ENCODE data around the gene ALKBH8.
A peak's percentile ranks its signal among the peaks of the same experiment; 100 is the strongest.

The ALKBH8 gene

GRCh38 chr11:107565219-107565937 is at the start of gene ALKBH8:
Gene ALKBH8, minus strand, starts transcription at chr11:107565735. Its CDS starts 4,842 bp downstream, at chr11:107560893.
- no peak for DNase-seq (ENCODE audit: low read depth, low spot score)

GRCh38 chr11:107612445-107612844 is 46.9 kb upstream of the ALKBH8 start:
- H3K27ac ChIP-seq, result no peak overlapping the region
- H3K9me3 ChIP-seq (ENCODE audit: low read depth, low read length), result no peaks in the 10 kb centered on the region
- no peak overlapping the region for H3K4me3 ChIP-seq
- TF ChIP-seq EZH2 (IDR thresholded peaks at IDR 0.05) (no peak), FOXP2 (optimal IDR thresholded peaks at IDR 0.05; ENCODE audit: control extremely low read depth, extremely low read length, insufficient read depth) (no peak), POLR2AphosphoS5 (IDR thresholded peaks at IDR 0.05; ENCODE audit: borderline replicate concordance, low read depth, low read length) (no peak)
- DNase-seq (ENCODE audit: low read depth, low spot score), result no peak
- H3K9ac ChIP-seq (ENCODE audit: insufficient read length), result no peak overlapping the region
- H3K36me3 ChIP-seq (ENCODE audit: insufficient read depth, low read length), result no peaks in the 10 kb centered on the region

More at GRCh38 chr11:107565219-107565937, at the start of gene ALKBH8:
- H3K9me3 ChIP-seq (ENCODE audit: low read depth, low read length), result no peaks in the 10 kb centered on the region
- peak within 1 kb of the TSS; percentile 61 for H3K9ac ChIP-seq (ENCODE audit: insufficient read length)
- no peaks in the 10 kb centered on the region for H3K36me3 ChIP-seq (ENCODE audit: insufficient read depth, low read length)
- TF ChIP-seq POLR2AphosphoS5 (IDR thresholded peaks at IDR 0.05; ENCODE audit: borderline replicate concordance, low read depth, low read length) (peak; percentile 71), FOXP2 (optimal IDR thresholded peaks at IDR 0.05; ENCODE audit: control extremely low read depth, extremely low read length, insufficient read depth) (no peak), EZH2 (IDR thresholded peaks at IDR 0.05) (no peak)
- peak within 1 kb of the TSS; percentile 4; the same call in 1 of the 2 replicates for H3K27ac ChIP-seq
- H3K4me3 ChIP-seq, result peak within 1 kb of the TSS; percentile 80

DNA sequence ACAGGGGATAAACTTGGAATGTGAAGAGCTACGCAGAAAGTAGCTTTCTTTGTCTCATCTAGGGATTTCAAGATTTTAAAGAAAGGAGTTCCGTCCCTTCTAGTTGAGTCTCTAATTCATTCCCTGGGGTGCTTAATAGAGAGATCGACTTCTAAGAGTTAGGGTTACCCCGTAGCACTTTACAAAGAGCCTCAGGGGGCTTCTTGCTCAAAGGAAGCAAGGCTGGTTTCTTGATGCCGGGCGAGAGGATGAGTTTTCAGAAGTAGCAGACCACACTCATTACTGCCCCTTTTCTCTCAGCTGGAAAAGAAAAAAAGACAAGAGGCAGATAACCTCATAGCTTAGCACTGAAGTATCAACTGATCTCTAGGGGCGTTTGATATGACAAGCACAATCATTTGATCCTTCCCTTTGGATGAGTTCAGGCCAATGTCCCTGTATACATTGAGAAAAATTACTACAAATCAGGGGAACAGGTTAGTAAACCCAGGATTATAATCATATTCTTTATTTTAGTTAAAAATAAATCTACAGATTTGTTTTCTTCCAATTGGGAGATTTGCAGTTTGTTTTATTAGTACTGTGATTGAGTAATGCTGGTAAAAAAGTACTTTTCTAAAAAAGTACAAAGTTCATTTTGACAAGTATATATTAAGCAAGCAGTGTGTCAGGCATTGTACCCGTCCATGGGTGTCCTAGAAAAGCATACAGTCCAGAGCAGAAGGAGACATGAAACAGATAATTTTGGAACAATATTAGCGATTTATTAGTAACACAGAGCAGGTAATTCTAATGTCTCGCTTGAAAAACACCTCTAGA is 44.1 kb upstream of the ALKBH8 start:
- no peak for DNase-seq (ENCODE audit: low read depth, low spot score)
- no peak for TF ChIP-seq EZH2 (IDR thresholded peaks at IDR 0.05)
- TF ChIP-seq FOXP2 (optimal IDR thresholded peaks at IDR 0.05; ENCODE audit: control extremely low read depth, extremely low read length, insufficient read depth), result no peak
- no peak for TF ChIP-seq POLR2AphosphoS5 (IDR thresholded peaks at IDR 0.05; ENCODE audit: borderline replicate concordance, low read depth, low read length)
- H3K9ac ChIP-seq (ENCODE audit: insufficient read length), result peak overlapping the region; percentile 48
- H3K36me3 ChIP-seq (ENCODE audit: insufficient read depth, low read length), result no peaks in the 10 kb centered on the region
- peak overlapping the region; percentile 39; the same call in 1 of the 2 replicates for H3K27ac ChIP-seq
- H3K4me3 ChIP-seq, result peak overlapping the region; percentile 54
- H3K9me3 ChIP-seq (ENCODE audit: low read depth, low read length), result no peaks in the 10 kb centered on the region

- H3K9me3 ChIP-seq (ENCODE audit: low read depth, low read length), result no peaks in the 10 kb centered on the region
- no peak for DNase-seq (ENCODE audit: low read depth, low spot score)
- H3K9ac ChIP-seq (ENCODE audit: insufficient read length), result no peak overlapping the region
- no peak for TF ChIP-seq EZH2 (IDR thresholded peaks at IDR 0.05)
- no peak for TF ChIP-seq FOXP2 (optimal IDR thresholded peaks at IDR 0.05; ENCODE audit: control extremely low read depth, extremely low read length, insufficient read depth)
- no peak for TF ChIP-seq POLR2AphosphoS5 (IDR thresholded peaks at IDR 0.05; ENCODE audit: borderline replicate concordance, low read depth, low read length)
- no peak overlapping the region for H3K4me3 ChIP-seq
- no peaks in the 10 kb centered on the region for H3K36me3 ChIP-seq (ENCODE audit: insufficient read depth, low read length)
- no peak overlapping the region; the same call in 1 of the 2 replicates for H3K27ac ChIP-seq
Observed at GRCh38 chr11:107608809-107609208, 43.3 kb upstream of the ALKBH8 start.

DNA sequence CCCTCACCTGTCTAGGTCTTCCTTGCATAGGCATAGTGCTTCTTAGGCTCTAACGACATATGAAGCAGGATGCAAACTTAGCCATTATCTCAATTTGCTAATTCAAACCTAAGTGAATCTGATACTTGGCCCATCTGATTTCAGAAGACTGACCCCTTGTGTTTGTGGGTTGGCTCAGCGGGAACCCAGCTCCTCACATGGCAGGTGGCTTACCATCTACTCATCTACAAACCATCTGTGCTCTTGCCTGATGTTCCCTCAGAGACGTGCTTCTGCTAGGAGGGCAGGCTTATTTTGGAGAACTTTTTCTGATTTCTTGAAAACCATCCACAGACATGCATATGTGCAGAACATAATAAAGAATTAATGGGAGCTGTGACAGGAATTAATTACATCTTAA is 40.6 kb upstream of the ALKBH8 start:
- H3K27ac ChIP-seq, result no peak overlapping the region
- no peak overlapping the region for H3K9ac ChIP-seq (ENCODE audit: insufficient read length)
- H3K9me3 ChIP-seq (ENCODE audit: low read depth, low read length), result no peaks in the 10 kb centered on the region
- H3K36me3 ChIP-seq (ENCODE audit: insufficient read depth, low read length), result no peaks in the 10 kb centered on the region
- no peak for TF ChIP-seq EZH2 (IDR thresholded peaks at IDR 0.05)
- no peak overlapping the region for H3K4me3 ChIP-seq
- DNase-seq (ENCODE audit: low read depth, low spot score), result no peak

DNA sequence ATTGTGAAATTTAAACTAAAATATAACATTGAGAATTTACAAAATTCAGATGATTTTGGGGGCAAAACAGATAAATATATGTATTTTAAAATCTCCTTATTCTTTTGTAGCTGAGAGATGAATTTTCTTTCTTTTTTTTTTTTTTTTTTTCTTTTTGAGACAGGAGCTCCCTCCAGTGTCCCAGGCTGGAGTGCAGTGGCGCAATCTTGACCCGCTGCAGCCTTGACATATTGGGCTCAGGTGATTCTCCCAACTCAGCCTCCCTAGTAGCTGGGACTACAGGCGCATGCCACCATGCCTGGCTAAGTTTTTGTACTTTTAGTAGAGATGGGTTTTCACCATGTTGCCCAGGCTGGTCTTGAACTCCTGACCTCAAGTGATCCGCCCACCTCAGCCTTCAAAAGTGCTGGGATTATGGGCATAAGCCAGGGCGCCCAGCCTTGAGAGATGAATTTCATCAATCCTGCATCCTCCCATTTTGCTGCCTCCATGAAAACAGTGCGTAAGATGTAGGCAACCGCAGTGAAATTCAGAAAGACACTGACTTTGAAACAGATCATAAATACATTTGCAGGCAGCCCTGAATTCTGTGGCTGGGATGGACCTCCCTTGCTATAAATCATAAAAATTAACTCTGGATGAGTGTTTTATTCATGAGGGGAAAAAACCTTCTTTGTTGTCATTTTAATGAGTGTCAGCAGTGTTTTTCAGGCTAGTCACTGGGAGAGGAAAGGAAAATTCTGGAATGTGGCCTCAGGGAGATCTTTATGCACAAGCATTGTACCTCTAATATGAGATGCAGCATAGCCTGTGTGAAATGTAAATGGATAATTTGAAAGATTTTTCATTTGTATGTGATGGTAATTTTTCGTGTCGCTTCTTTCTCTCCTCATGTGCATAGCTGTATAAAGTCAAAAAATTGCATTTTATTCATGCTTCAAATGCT is 39.8 kb upstream of the ALKBH8 start:
- DNase-seq (ENCODE audit: low read depth, low spot score), result no peak
- H3K9me3 ChIP-seq (ENCODE audit: low read depth, low read length), result no peaks in the 10 kb centered on the region
- no peak overlapping the region for H3K9ac ChIP-seq (ENCODE audit: insufficient read length)
- TF ChIP-seq EZH2 (IDR thresholded peaks at IDR 0.05), result no peak
- TF ChIP-seq POLR2AphosphoS5 (IDR thresholded peaks at IDR 0.05; ENCODE audit: borderline replicate concordance, low read depth, low read length), result no peak
- TF ChIP-seq FOXP2 (optimal IDR thresholded peaks at IDR 0.05; ENCODE audit: control extremely low read depth, extremely low read length, insufficient read depth), result no peak
- H3K36me3 ChIP-seq (ENCODE audit: insufficient read depth, low read length), result no peaks in the 10 kb centered on the region
- no peak overlapping the region for H3K4me3 ChIP-seq
- peak overlapping the region; percentile 28; the same call in 1 of the 2 replicates for H3K27ac ChIP-seq

- Histone ChIP-seq H3K36me3 (ENCODE audit: insufficient read depth, low read length) (no peaks in the 10 kb centered on the region), H3K4me3 (no peak overlapping the region), H3K9me3 (ENCODE audit: low read depth, low read length) (no peaks in the 10 kb centered on the region), H3K27ac (no peak overlapping the region), H3K9ac (ENCODE audit: insufficient read length) (no peak overlapping the region)
- no peak for TF ChIP-seq FOXP2 (optimal IDR thresholded peaks at IDR 0.05; ENCODE audit: control extremely low read depth, extremely low read length, insufficient read depth)
- no peak for TF ChIP-seq POLR2AphosphoS5 (IDR thresholded peaks at IDR 0.05; ENCODE audit: borderline replicate concordance, low read depth, low read length)
- TF ChIP-seq EZH2 (IDR thresholded peaks at IDR 0.05), result no peak
- DNase-seq (ENCODE audit: low read depth, low spot score), result no peak
Observed at GRCh38 chr11:107598225-107599139, 32.9 kb upstream of the ALKBH8 start.

All from SK-N-MC (cell line).